Natural killer cell (primary cell): Measurements from ENCODE around the gene MOSPD3. TPM values are rescaled to one million over a fixed set of nuclear protein-coding genes. Genes with fewer than 3 reads are reported as not detected.

Source experiments
- ATAC-seq, 3 donors: fragments of 150-1000 bp in 2 of 3; fragments of 200-7000 bp in 1 of 3; cut with Tn5 transposase; 1 replicate in 1 of 3; 2 replicates in 2 of 3; pipeline ENCODE4 v1.10.0; 2021; ENCODE audit warnings: mild to moderate bottlenecking in 2 of 3, moderate library complexity in 2 of 3
- DNase-seq, 2 donors: peaks; one replicate each; pipeline versions ENCODE4 v3.0.0 to v3.0.0-alpha.2; 2013 to 2021; ENCODE audit warnings: mixed read lengths in 1 of 2
- H3K27ac ChIP-seq: one replicate; pipeline ENCODE4 v1.5.1; 2013; ENCODE audit warnings: mild to moderate bottlenecking, low read length
- H3K27me3 ChIP-seq: one replicate; pipeline ENCODE4 v1.6.1; 2013; ENCODE audit warnings: low read length; ENCODE audit not compliant: control insufficient read depth, insufficient read depth
- H3K36me3 ChIP-seq: one replicate; pipeline ENCODE4 v1.6.1; 2013; ENCODE audit warnings: low read length; ENCODE audit not compliant: control insufficient read depth, insufficient read depth
- H3K4me1 ChIP-seq: one replicate; pipeline ENCODE4 v1.6.1; 2013; ENCODE audit warnings: low read length; ENCODE audit not compliant: control insufficient read depth, insufficient read depth
- H3K4me3 ChIP-seq: one replicate; pipeline ENCODE4 v1.5.1; 2013; ENCODE audit warnings: low read length
- H3K9me3 ChIP-seq: one replicate; pipeline ENCODE4 v1.6.1; 2013; ENCODE audit warnings: low read length; ENCODE audit not compliant: control insufficient read depth, insufficient read depth
- H3K27ac Mint-ChIP-seq, 2 donors: one replicate each; pipeline ENCODE4 v1.8.0; 2022; ENCODE audit warnings: mild to moderate bottlenecking in 2 of 2, mixed read lengths in 2 of 2, moderate library complexity in 1 of 2
- H3K27me3 Mint-ChIP-seq, 2 donors: one replicate each; pipeline ENCODE4 v1.8.0; 2022; ENCODE audit warnings: low read depth in 2 of 2, mixed read lengths in 2 of 2
- H3K36me3 Mint-ChIP-seq: one replicate; pipeline ENCODE4 v1.8.0; 2022; ENCODE audit warnings: mixed read lengths
- H3K4me1 Mint-ChIP-seq, 2 donors: one replicate each; pipeline ENCODE4 v1.8.0; 2022; ENCODE audit warnings: mixed read lengths in 2 of 2
- H3K4me3 Mint-ChIP-seq: one replicate; pipeline ENCODE4 v1.8.0; 2022; ENCODE audit warnings: mild to moderate bottlenecking, moderate library complexity, mixed read lengths
- H3K9me3 Mint-ChIP-seq, 2 donors: one replicate each; pipeline ENCODE4 v1.8.0; 2022; ENCODE audit warnings: mixed read lengths in 2 of 2
- CTCF ChIP-seq: fragments of 200-600 bp; IDR thresholded peaks from one replicate; pipeline ENCODE4 v1.8.0; 2022; ENCODE audit warnings: antibody characterized with exemption
- WGBS: methylation state at CpG from one replicate; pipeline ENCODE4 v1.1.7; 2013; ENCODE audit warnings: missing lambda C conversion rate; ENCODE audit not compliant: insufficient coverage; 5-methylcytosine and 5-hydroxymethylcytosine counted together
- intact Hi-C: fragments of 100-400 bp; cut with micrococcal nuclease; formaldehyde crosslinking; loops from one replicate; pipeline ENCODE4 v1.14.2; 2022
- total RNA-seq, 4 donors: library from RNA; stranded (reverse); fragments of 120-200 nt in 1 of 4; gene quantifications; one replicate each; pipeline versions ENCODE4 v1.2.3 to v1.2.4, GENCODE V29; 2013 to 2022

The MOSPD3 gene
- total RNA-seq, 3 donors from 2014 or later (not counting 1 experiment from before 2014, with no cell fraction given) = 14.5 to 15.9 (median 15.5) TPM

GRCh38 chr7:100600730-100601038 is 11.7 kb upstream of the MOSPD3 start:
- no peaks in the 10 kb centered on the region for H3K9me3 Mint-ChIP-seq
- no peaks in the 10 kb centered on the region for H3K27me3 Mint-ChIP-seq
- ATAC-seq (no peak), DNase-seq (no peak)
- Histone ChIP-seq H3K4me1 (peaks cover 28% of the 10 kb centered on the region), H3K27me3 (no peaks in the 10 kb centered on the region), H3K27ac (no peak overlapping the region), H3K9me3 (no peaks in the 10 kb centered on the region), H3K4me3 (no peak overlapping the region), H3K36me3 (no peaks in the 10 kb centered on the region)
- H3K4me3 Mint-ChIP-seq = no peak overlapping the region
- H3K27ac Mint-ChIP-seq = no peak overlapping the region
- H3K36me3 Mint-ChIP-seq = no peaks in the 10 kb centered on the region
- intact Hi-C loops = loop anchor here (5.0 kb wide), 1 partner anchor 92 kb away; the partner anchor contains the start of gene GIGYF1
- H3K4me1 Mint-ChIP-seq = peaks cover 15 to 26% of the 10 kb centered on the region in 2 donors
- WGBS = 95% methylated on average over 9 of the region's 9 CpGs
- no peak for TF ChIP-seq CTCF

GRCh38 chr7:100602889-100603725 is 9.2 kb upstream of the MOSPD3 start:
- H3K36me3 Mint-ChIP-seq = no peaks in the 10 kb centered on the region
- WGBS = 85% methylated on average over 13 of the region's 21 CpGs
- H3K27ac Mint-ChIP-seq = peak overlapping the region; percentile 89 to 94
- no peaks in the 10 kb centered on the region for H3K36me3 ChIP-seq
- H3K4me3 Mint-ChIP-seq = peak overlapping the region; percentile 94
- no peak for TF ChIP-seq CTCF
- peak overlapping the region; percentile 86 for H3K27ac ChIP-seq
- H3K9me3 ChIP-seq = no peaks in the 10 kb centered on the region
- H3K4me3 ChIP-seq = peak overlapping the region; percentile 53
- no peaks in the 10 kb centered on the region for H3K27me3 Mint-ChIP-seq
- H3K4me1 ChIP-seq = peaks cover 32% of the 10 kb centered on the region
- H3K9me3 Mint-ChIP-seq = no peaks in the 10 kb centered on the region
- H3K27me3 ChIP-seq = no peaks in the 10 kb centered on the region
- ATAC-seq (no peak), DNase-seq (no peak)
- intact Hi-C loops = loop anchor here (5.0 kb wide), 1 partner anchor 89 kb away; the partner anchor contains the start of gene GIGYF1
- peaks cover 16 to 28% of the 10 kb centered on the region in 2 donors for H3K4me1 Mint-ChIP-seq

- Histone ChIP-seq H3K27ac (peak overlapping the region; percentile 86), H3K4me1 (peaks cover 30% of the 10 kb centered on the region), H3K9me3 (no peaks in the 10 kb centered on the region), H3K27me3 (no peaks in the 10 kb centered on the region), H3K4me3 (peak overlapping the region; percentile 53), H3K36me3 (no peaks in the 10 kb centered on the region)
- no peaks in the 10 kb centered on the region for H3K27me3 Mint-ChIP-seq
- H3K4me3 Mint-ChIP-seq = peak overlapping the region; percentile 94
- H3K27ac Mint-ChIP-seq = peak overlapping the region; percentile 89 to 94
- DNase-seq (no peak), ATAC-seq (peak in 2 of 3 donors; percentile 7 to 8)
- H3K9me3 Mint-ChIP-seq = no peaks in the 10 kb centered on the region
- intact Hi-C loops = loop anchor here (1.0 to 5.0 kb wide), 3 partner anchors 9 to 89 kb away; partner anchors contain the start of genes FBXO24, GIGYF1, LRCH4 and MOSPD3
- no peaks in the 10 kb centered on the region for H3K36me3 Mint-ChIP-seq
- H3K4me1 Mint-ChIP-seq = peaks cover 16 to 23% of the 10 kb centered on the region in 2 donors
- WGBS = 20% methylated on average over 10 of the region's 10 CpGs
- TF ChIP-seq CTCF = no peak
Observed at GRCh38 chr7:100603726-100604027, 8.7 kb upstream of the MOSPD3 start.
